Right atrium auricular region (tissue), 2 donors: ENCODE data around the gene MRGPRD. TPM values are rescaled to one million over a fixed set of nuclear protein-coding genes. Genes with fewer than 3 reads are reported as not detected.

Experiments
- DNase-seq: peaks from one replicate; pipeline ENCODE4 v3.0.0-alpha.2; 2019; ENCODE audit warnings: low spot score
- H3K27ac ChIP-seq, 2 donors: fragments of 200-600 bp; sonication (generic); 1 replicate in 1 of 2; 2 replicates in 1 of 2; pipeline ENCODE4 v1.5.1; 2016 to 2019
- H3K27me3 ChIP-seq, 2 donors: fragments of 200-600 bp; sonication (generic); one replicate each; pipeline versions ENCODE4 v1.5.1 to v1.6.0; 2017 to 2019
- H3K36me3 ChIP-seq: fragments of 200-600 bp; sonication (generic); one replicate; pipeline ENCODE4 v1.5.1; 2016
- H3K4me1 ChIP-seq, 2 donors: fragments of 200-600 bp; sonication (generic); one replicate each; pipeline versions ENCODE4 v1.5.1 to v1.6.0; 2017 to 2019
- H3K4me3 ChIP-seq, 2 donors: fragments of 200-600 bp; sonication (generic); 1 replicate in 1 of 2; 2 replicates in 1 of 2; pipeline ENCODE4 v1.5.1; 2017 to 2019; ENCODE audit warnings: mild to moderate bottlenecking in 1 of 2, moderate library complexity in 1 of 2
- H3K9me3 ChIP-seq, 2 donors: fragments of 200-600 bp; sonication (generic); one replicate each; pipeline ENCODE4 v1.5.1; 2019
- total RNA-seq, 2 donors: library from RNA; depleted of rRNA; stranded (reverse); fragments of >200 nt; gene quantifications; one replicate each; pipeline ENCODE4 v1.1.0, GENCODE V29; 2016
- TF ChIP-seq, protein P1 (sequence below), 2 donors: fragments of 200-600 bp; sonication (generic); IDR thresholded peaks; one replicate each; pipeline ENCODE4 v1.5.1; 2019; ENCODE audit warnings: antibody characterized with exemption in 2 of 2

MRGPRD gene, protein sequence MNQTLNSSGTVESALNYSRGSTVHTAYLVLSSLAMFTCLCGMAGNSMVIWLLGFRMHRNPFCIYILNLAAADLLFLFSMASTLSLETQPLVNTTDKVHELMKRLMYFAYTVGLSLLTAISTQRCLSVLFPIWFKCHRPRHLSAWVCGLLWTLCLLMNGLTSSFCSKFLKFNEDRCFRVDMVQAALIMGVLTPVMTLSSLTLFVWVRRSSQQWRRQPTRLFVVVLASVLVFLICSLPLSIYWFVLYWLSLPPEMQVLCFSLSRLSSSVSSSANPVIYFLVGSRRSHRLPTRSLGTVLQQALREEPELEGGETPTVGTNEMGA
- not detected for total RNA-seq

- H3K36me3 ChIP-seq = no peaks in the 10 kb centered on the region
- no peaks in the 10 kb centered on the region for H3K9me3 ChIP-seq
- H3K27me3 ChIP-seq = no peaks in the 10 kb centered on the region
- no peak within 1 kb of the TSS for H3K27ac ChIP-seq
- H3K4me3 ChIP-seq = no peak within 1 kb of the TSS
- DNase-seq = no peak
- TF ChIP-seq, protein P1, sequence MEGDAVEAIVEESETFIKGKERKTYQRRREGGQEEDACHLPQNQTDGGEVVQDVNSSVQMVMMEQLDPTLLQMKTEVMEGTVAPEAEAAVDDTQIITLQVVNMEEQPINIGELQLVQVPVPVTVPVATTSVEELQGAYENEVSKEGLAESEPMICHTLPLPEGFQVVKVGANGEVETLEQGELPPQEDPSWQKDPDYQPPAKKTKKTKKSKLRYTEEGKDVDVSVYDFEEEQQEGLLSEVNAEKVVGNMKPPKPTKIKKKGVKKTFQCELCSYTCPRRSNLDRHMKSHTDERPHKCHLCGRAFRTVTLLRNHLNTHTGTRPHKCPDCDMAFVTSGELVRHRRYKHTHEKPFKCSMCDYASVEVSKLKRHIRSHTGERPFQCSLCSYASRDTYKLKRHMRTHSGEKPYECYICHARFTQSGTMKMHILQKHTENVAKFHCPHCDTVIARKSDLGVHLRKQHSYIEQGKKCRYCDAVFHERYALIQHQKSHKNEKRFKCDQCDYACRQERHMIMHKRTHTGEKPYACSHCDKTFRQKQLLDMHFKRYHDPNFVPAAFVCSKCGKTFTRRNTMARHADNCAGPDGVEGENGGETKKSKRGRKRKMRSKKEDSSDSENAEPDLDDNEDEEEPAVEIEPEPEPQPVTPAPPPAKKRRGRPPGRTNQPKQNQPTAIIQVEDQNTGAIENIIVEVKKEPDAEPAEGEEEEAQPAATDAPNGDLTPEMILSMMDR (IDR thresholded peaks at IDR 0.05) = no peak
- H3K4me1 ChIP-seq = peaks cover 0 to 13% of the 10 kb centered on the region in 2 donors
Measured at GRCh38 chr11:68980776-68981065, at the start of gene MRGPRD. Gene MRGPRD (minus strand): TSS chr11:68980986. CDS start chr11:68980986, 0 bp downstream.

DNA sequence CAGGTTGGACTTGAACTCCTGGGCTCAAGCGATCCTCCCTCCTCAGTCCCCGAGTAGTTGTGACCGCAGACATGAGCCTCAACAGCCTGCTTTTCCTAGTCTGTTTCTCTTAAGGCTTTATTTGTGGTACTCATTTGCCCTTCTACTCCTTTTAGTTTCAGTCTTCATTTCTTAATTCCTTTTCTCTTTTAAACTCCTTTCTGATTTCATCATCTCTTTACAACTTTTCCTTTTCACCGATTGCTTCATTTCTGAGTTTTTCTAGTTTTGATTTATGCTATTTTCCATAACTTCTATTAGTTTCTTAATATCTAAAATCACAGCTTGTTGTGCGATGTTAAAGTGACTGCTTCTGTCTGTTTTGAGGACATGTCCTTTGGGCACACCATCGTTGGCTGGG, 49.5 kb upstream of the MRGPRD start:
- H3K9me3 ChIP-seq = no peaks in the 10 kb centered on the region
- no peaks in the 10 kb centered on the region for H3K36me3 ChIP-seq
- no peak for DNase-seq
- H3K4me3 ChIP-seq = no peak overlapping the region
- H3K4me1 ChIP-seq = no peaks in the 10 kb centered on the region
- TF ChIP-seq, protein P1 (IDR thresholded peaks at IDR 0.05) = no peak
- H3K27ac ChIP-seq = no peak overlapping the region
- no peaks in the 10 kb centered on the region for H3K27me3 ChIP-seq

GRCh38 chr11:69027704-69028372, 47.1 kb upstream of the MRGPRD start:
- Histone ChIP-seq H3K4me1 (no peaks in the 10 kb centered on the region), H3K27ac (no peak overlapping the region), H3K4me3 (no peak overlapping the region), H3K27me3 (no peaks in the 10 kb centered on the region), H3K36me3 (no peaks in the 10 kb centered on the region), H3K9me3 (no peaks in the 10 kb centered on the region)
- TF ChIP-seq, protein P1 (IDR thresholded peaks at IDR 0.05) = no peak
- DNase-seq = no peak

DNA sequence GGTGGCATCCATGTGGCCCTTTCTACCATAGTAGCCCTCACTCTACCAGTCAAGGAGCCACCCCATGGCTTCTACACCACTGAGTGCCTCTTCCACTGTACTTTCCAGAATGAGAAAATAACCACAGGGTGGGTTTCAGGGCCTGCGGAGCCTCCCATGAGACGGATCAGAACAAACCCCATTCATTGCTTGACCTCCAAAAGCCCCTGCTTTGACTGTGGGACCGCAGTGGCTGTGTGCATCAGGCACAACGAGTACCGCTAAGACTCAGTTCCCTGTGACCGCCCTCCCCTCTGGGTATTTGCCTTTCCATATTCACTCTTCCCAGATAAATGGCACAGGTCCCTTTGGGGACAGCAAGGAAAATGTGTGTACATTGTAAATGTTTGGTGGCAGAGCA, 43.7 kb upstream of the MRGPRD start:
- H3K4me1 ChIP-seq = no peaks in the 10 kb centered on the region
- H3K4me3 ChIP-seq = no peak overlapping the region
- H3K9me3 ChIP-seq = no peaks in the 10 kb centered on the region
- H3K27me3 ChIP-seq = no peaks in the 10 kb centered on the region
- no peaks in the 10 kb centered on the region for H3K36me3 ChIP-seq
- H3K27ac ChIP-seq = no peak overlapping the region
- no peak for DNase-seq
- TF ChIP-seq, protein P1 (IDR thresholded peaks at IDR 0.05) = no peak

DNA sequence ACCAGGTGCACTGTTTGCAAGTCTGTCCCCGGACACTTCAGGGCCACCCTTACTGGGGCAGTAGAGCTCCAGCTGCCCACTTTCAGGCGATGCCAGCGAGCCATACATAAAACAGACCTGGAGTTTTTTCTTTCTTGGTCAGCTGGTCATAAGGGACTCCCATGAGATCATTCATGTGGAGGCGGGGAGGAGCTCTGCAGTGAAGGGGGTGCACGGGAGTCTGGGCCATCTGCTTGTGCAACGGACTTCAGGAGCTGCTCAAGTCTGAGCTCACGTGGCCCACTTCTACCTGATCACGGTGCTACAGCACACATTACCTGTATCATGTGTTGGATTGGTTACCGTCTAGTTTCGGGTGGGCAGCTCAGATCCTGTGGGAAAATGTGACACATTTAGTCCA, 41.5 kb upstream of the MRGPRD start:
- Histone ChIP-seq H3K9me3 (no peaks in the 10 kb centered on the region), H3K36me3 (no peaks in the 10 kb centered on the region), H3K4me1 (no peaks in the 10 kb centered on the region), H3K4me3 (no peak overlapping the region), H3K27ac (no peak overlapping the region), H3K27me3 (no peaks in the 10 kb centered on the region)
- no peak for DNase-seq
- TF ChIP-seq, protein P1 (IDR thresholded peaks at IDR 0.05) = no peak
